CD4-positive, alpha-beta T cell treated with Interleukin-12 subunit alpha and Interleukin-12 subunit beta, for 1 hour (primary cell): Measurements from ENCODE around the gene HYPK.
A peak's percentile ranks its signal among the peaks of the same experiment; 100 is the strongest.

Experiments used
- DNase-seq: peaks from one replicate; pipeline ENCODE4 v3.0.0-alpha.2; 2020

The HYPK gene, protein sequence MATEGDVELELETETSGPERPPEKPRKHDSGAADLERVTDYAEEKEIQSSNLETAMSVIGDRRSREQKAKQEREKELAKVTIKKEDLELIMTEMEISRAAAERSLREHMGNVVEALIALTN

GRCh38 chr15:43800286-43801141 is at the start of gene HYPK:
HYPK (plus strand) TSS chr15:43800599; CDS start chr15:43800623, 24 bp downstream.
- DNase-seq = peak; percentile 95

GRCh38 chr15:43751885-43752284 is 48.5 kb upstream of the HYPK start:
- no peak for DNase-seq

DNA sequence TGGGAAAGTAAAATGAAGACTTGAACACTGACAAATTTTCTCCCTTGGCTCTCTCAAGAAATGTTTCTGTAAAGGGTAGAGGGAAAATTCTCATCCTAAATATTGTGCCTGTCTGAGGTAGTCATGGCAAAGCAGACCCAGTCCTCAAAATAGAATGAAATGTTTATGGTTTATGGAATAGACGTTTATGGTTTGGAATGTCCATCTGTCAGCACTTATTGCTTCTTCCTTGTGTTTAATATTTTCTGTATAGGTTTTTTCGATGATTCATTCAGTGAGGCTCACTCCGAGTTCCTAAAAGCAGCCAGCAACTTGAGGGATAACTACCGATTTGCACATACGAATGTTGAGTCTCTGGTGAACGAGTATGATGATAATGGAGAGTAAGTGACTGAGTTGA is 37.6 kb upstream of the HYPK start:
- no peak for DNase-seq

DNA sequence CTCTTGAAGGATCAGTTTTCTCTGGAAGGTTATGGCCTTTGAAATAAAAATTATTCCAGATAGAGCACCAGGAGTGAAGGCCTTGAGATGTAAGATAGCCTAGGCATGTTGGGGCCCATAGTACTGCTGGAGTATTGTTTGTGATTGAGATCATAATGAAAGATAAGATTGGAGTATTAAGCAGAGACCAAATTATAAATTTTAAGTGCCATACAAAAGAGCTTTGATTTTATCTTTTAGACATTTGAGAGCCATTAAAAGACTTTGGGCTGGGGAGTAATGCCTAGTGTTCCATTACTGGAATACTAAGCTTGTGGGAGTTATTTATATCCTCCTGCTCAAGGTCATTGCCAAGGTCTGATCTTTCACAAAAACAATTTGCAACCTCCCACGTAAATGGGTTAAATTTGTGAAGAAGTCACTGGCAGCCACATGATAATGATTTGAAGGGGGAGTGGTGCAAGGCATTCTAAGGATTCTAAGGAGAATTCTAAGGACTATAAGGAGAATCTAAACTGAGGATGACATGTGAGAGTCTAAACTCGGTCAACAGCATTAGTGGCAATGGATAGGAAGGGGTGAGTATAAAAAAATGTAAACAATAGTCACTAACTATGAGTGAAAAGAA is 36.5 kb upstream of the HYPK start:
- no peak for DNase-seq

DNA sequence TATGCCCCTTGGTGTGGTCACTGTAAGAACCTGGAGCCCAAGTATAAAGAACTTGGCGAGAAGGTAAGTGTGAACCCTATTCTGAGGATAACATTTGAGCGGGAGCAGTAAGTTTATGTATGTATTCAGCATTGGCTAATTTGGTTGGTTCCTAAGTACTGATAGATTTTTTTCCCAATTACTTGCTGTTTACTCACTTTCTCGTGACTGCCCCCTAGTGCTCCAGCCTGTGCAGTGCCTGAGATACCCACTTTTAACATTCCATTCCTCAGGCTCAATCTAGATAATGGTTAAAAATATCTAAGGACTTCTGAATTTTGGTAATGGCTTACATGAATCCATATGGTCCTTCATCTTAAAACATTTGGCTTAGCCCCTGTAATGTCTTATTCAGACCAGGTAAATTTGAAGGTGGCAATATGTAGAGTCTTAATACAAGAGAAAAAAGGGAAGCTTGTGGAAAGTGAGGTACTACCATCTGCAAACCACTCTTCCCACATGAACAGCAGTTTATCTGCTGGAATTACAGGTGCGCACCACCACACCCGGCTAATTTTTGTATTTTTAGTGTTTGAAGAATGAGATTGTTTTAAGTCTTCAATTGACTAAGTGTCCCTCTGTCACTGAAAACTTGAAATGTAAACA is 30.7 kb upstream of the HYPK start:
- DNase-seq = peak; percentile 70

DNA sequence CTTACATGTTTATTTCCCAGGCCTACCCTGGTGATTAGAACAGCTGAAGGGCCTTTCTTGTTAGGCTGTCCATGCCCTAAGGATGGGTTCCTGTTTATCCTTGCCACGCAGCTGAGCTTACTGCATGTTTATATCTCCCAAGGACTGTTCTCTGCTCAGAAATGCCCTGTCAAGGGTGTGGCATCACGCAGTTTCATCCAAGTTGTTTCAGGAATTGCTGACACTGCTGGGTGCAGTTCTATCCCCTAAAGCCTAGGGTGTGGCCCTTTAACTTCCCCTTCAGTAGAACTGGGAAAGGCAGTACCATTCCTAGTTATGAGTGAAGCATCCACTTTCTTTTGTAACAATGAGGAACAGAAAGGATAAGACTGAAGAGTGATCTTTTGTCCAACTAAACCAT is 28.6 kb upstream of the HYPK start:
- DNase-seq = no peak

DNA sequence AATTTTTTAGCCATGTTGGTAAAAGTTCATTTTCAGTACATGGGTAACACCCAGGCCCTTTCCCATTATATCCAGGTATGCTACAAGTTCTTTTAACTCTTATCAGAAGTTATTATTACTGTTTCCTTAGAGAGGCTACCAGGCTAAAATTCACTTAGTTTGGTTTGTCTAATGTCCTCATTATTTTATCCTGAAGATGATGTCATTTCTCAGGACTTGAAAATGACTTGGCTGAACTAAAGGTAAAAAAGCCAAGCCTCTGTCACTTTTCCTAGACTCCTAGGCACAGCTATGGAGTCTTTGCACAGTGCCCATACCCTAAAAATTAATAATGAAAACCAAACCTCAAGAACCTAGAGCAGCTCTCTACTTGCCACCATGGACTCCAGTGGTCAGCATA is 27.8 kb upstream of the HYPK start:
- no peak for DNase-seq

DNA sequence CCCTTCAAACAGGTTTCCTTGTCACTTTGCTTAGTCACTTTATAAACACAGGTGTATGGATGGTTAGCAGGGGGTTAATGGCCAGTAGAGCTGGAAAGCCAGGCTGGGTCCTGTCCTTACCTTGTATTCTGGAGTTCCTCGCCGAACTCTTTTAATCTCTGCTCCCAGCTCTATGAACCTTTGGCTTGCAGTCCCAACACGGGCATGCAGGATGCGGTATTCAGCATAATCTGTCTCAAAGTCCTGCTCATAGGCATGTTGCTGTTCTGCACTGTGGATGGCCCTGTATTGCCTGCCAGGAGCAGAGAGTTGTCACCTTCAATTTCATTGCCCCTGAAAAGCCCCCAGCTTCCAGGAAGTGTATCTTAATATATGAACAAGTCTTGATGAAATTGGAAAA is 26.3 kb upstream of the HYPK start:
- DNase-seq = no peak

GRCh38 chr15:43775411-43775965 is 24.9 kb upstream of the HYPK start:
- no peak for DNase-seq

- peak; percentile 26 for DNase-seq
These were observed 24.2 kb upstream of the HYPK start for GRCh38 chr15:43776101-43776717.

GRCh38 chr15:43776718-43777266 is 23.6 kb upstream of the HYPK start, which contains the start of gene ELL3:
ELL3 (minus strand) TSS chr15:43776966; CDS start chr15:43776901, 65 bp downstream.
- DNase-seq = peak; percentile 80

- peak; percentile 87 for DNase-seq
These were observed 23.0 kb upstream of the HYPK start for GRCh38 chr15:43777267-43777914.

- no peak for DNase-seq
These were observed 21.4 kb upstream of the HYPK start for GRCh38 chr15:43779016-43779415.

DNA sequence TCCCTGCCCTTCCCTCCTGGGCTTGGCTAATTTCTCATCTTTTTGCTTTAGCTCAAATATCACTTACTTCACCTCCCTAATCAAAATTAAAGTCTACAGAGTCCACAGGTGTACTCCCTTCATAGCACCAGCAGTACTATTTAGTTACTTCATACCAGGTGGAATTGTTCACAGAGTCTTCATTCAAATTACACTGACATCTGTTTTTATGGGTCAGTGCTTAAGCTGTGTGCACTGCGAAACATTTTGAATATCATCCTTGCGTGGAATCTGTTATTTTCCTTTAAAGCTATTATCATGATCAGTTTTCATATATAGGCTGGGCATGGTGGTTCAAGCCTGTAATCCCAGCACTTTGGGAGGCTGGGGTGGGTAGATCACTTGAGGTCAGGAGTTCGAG is 11.0 kb upstream of the HYPK start:
- no peak for DNase-seq

DNA sequence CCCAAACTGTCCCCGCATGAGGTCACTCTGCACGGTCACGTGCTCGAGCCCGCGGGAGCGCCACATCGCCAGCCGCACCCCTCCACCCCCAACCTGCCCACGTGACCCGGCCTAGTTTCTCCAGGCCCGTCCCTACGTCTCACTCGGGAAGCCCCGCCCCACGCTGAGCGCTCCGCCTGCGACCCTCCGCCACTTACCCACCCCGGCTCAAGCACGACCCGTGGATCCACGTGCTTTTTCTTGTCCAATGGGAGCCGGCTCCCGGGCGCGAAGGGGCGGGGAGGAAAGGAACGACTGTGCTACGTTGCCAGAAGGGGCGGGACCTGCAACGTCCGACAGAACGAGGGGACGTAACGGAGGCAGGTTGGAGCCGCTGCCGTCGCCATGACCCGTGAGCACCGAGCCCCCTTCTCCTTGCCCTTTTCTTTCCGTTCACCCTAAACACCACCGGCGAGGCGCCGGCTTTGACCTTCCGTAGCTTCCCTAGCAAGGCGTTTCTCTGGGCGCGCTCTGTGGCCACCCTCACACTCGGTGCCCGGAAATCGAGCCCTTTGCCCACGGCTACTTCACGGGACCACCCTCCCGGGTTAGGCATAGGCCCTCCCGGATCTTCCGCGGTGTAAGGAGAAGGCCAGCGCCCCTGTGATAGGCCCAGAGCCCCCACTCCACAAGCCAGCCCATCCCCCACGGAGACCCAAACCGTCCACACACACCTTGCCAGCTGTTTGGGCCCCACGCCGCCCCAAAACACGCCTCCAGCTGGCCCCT is 8.2 kb upstream of the HYPK start, which contains the start of gene SERF2:
Gene SERF2 (plus strand): TSS at position 328 of the 768 bp plus-strand sequence. CDS start 57 bp downstream, at position 385.
- peak; percentile 100 for DNase-seq

- peak; percentile 53 for DNase-seq
These were observed 7.5 kb upstream of the HYPK start for GRCh38 chr15:43792761-43793476.

GRCh38 chr15:43793647-43794046 is 6.8 kb upstream of the HYPK start:
- DNase-seq = no peak

DNA sequence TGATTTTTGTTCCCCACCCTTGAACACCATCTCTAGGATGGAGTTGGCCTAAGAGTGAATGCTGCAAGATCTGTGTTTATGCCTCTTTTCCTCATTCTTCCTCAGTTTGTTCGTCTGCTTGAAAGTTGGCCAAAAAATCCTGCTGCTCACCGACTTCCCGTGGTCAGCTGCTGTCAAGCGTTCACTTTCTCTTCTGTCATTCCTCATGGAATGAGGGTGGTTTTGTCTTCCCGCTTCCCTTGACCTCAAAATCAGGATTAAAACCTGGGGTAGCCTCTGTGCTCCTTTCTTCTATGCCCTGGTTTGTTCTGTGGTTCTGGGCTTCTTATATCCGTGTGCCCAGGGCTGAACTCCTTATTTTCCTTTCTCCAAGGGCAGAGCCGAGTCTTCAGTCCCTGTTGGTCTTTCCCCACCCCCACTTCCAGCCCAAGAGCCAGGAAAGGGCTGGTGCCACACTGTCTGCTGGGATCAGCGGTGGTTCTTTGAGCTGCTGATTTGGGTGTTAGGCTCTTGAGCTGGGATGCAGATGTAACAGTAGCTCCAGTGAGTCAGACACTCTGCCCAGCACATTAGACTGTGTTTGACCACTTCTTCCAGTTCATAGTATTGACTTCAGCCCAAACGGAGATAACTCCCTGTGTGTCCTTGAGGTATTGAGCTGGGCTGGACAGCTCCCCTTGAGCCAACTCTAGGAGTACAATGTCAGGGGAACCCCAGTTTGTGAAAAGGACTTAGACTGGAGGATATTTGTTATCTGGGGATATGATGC is 5.9 kb upstream of the HYPK start:
- no peak for DNase-seq

DNA sequence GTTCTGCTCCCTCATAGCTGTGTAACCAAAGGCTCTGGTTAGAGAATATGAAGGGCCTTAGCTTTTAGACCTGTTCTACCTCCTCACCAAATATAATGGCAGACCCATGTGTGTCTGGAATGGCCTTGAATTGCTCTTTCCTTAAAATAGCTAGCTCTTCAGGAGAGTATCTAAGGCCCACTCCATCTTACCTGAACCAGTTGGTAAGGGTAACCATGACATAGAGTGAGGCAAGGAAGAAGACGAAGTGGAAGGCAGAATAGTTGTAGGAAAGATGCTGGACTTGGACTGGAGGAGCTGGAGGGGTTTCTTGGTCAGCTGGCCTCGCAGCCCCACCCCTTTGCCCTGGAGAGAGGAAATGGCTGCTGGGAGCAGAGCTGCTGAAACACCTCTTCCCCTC is 5.2 kb upstream of the HYPK start:
- DNase-seq = no peak
